HEK293 (cell line): ENCODE results near the gene ARPC4.

Experiments used
- GLI2 ChIP-seq: fragments of 450-650 bp; formaldehyde crosslinking; IDR thresholded peaks from 2 replicates; pipeline ENCODE4; 2017; ENCODE audit warnings: missing biosample characterization, missing genetic modification characterization, low read depth, borderline replicate concordance
- GLIS1 ChIP-seq: fragments of 450-650 bp; formaldehyde crosslinking; IDR thresholded peaks from 2 replicates; pipeline ENCODE4 v1.5.1; 2016; ENCODE audit warnings: missing biosample characterization, missing genetic modification characterization
- HOXC10 ChIP-seq: sonication (generic); formaldehyde crosslinking; IDR thresholded peaks from 2 replicates; pipeline ENCODE4 v1.8.1; 2023; ENCODE audit warnings: mild to moderate bottlenecking, missing genetic modification reagents
- HOXD13 ChIP-seq: sonication (generic); formaldehyde crosslinking; IDR thresholded peaks from 2 replicates; pipeline ENCODE4 v1.8.0; 2022; ENCODE audit warnings: missing genetic modification reagents, borderline replicate concordance
- KLF16 ChIP-seq: fragments of 450-650 bp; formaldehyde crosslinking; IDR thresholded peaks from 2 replicates; pipeline ENCODE4 v1.5.1; 2017; ENCODE audit warnings: missing biosample characterization, missing genetic modification characterization
- OVOL3 ChIP-seq: fragments of 450-650 bp; formaldehyde crosslinking; IDR thresholded peaks from 2 replicates; pipeline ENCODE4 v1.5.1; 2016; ENCODE audit warnings: missing biosample characterization, missing genetic modification characterization
- SCRT2 ChIP-seq: fragments of 450-650 bp; formaldehyde crosslinking; IDR thresholded peaks from 2 replicates; pipeline ENCODE4 v1.5.1; 2016; ENCODE audit warnings: missing biosample characterization, missing genetic modification characterization
- WT1 ChIP-seq: fragments of 450-650 bp; formaldehyde crosslinking; IDR thresholded peaks from 2 replicates; pipeline ENCODE4 v1.5.1; 2016; ENCODE audit warnings: missing biosample characterization, missing genetic modification characterization
- YY2 ChIP-seq: fragments of 450-650 bp; formaldehyde crosslinking; IDR thresholded peaks from 2 replicates; pipeline ENCODE4 v1.5.1; 2016; ENCODE audit warnings: missing biosample characterization, missing genetic modification characterization
- ZBTB20 ChIP-seq: fragments of 450-650 bp; formaldehyde crosslinking; IDR thresholded peaks from 2 replicates; pipeline ENCODE4 v1.5.1; 2016; ENCODE audit warnings: missing biosample characterization, missing genetic modification characterization
- ZNF146 ChIP-seq: fragments of 450-650 bp; formaldehyde crosslinking; IDR thresholded peaks from 2 replicates; pipeline ENCODE4 v1.5.1; 2016; ENCODE audit warnings: missing biosample characterization, missing genetic modification characterization
- ZNF19 ChIP-seq: fragments of 450-650 bp; formaldehyde crosslinking; IDR thresholded peaks from 2 replicates; pipeline ENCODE4; 2016; ENCODE audit warnings: missing biosample characterization, missing genetic modification characterization, low read depth
- ZNF223 ChIP-seq: fragments of 450-650 bp; formaldehyde crosslinking; IDR thresholded peaks from 2 replicates; pipeline ENCODE4 v1.5.1; 2016; ENCODE audit warnings: missing biosample characterization, missing genetic modification characterization
- ZNF24 ChIP-seq: fragments of 450-650 bp; formaldehyde crosslinking; IDR thresholded peaks from 2 replicates; pipeline ENCODE4 v1.5.1; 2016; ENCODE audit warnings: missing biosample characterization, missing genetic modification characterization
- ZNF335 ChIP-seq: fragments of 450-650 bp; formaldehyde crosslinking; conservative IDR thresholded peaks from 2 replicates; pipeline ENCODE4 v1.5.1; 2016; ENCODE audit warnings: missing biosample characterization, missing genetic modification characterization
- ZNF37A ChIP-seq: fragments of 450-650 bp; IDR thresholded peaks from 2 replicates; pipeline ENCODE4 v1.5.1; 2018; ENCODE audit warnings: missing biosample characterization, missing genetic modification characterization
- ZNF394 ChIP-seq: fragments of 450-650 bp; formaldehyde crosslinking; IDR thresholded peaks from 2 replicates; pipeline ENCODE4 v1.5.1; 2016; ENCODE audit warnings: missing biosample characterization, missing genetic modification characterization, mild to moderate bottlenecking, moderate library complexity, borderline replicate concordance
- ZNF433 ChIP-seq: fragments of 450-650 bp; formaldehyde crosslinking; IDR thresholded peaks from 2 replicates; pipeline ENCODE4 v1.5.1; 2016; ENCODE audit warnings: missing biosample characterization, missing genetic modification characterization, low read depth
- ZNF544 ChIP-seq: fragments of 450-650 bp; formaldehyde crosslinking; IDR thresholded peaks from 2 replicates; pipeline ENCODE4 v1.5.0; 2017; ENCODE audit warnings: missing biosample characterization, missing genetic modification characterization
- ZNF677 ChIP-seq: fragments of 450-650 bp; IDR thresholded peaks from 2 replicates; pipeline ENCODE4 v1.5.0; 2018; ENCODE audit warnings: missing biosample characterization, mild to moderate bottlenecking, missing genetic modification characterization, moderate library complexity
- TF ChIP-seq, protein P1 (sequence below): fragments of 450-650 bp; formaldehyde crosslinking; conservative IDR thresholded peaks from 2 replicates; pipeline ENCODE4 v1.5.1; 2016; ENCODE audit warnings: low read depth, missing biosample characterization, missing genetic modification characterization
- TF ChIP-seq, protein P2 (sequence below): fragments of 450-650 bp; formaldehyde crosslinking; IDR thresholded peaks from 2 replicates; pipeline ENCODE4 v1.5.1; 2016; ENCODE audit warnings: missing biosample characterization, missing genetic modification characterization
- TF ChIP-seq, protein P3 (sequence below): fragments of 450-650 bp; formaldehyde crosslinking; IDR thresholded peaks from 2 replicates; pipeline ENCODE4 v1.5.1; 2016; ENCODE audit warnings: missing biosample characterization, missing genetic modification characterization
- TF ChIP-seq, protein P4 (sequence below): fragments of 450-650 bp; formaldehyde crosslinking; optimal IDR thresholded peaks from 2 replicates; pipeline ENCODE3; 2016; ENCODE audit warnings: missing biosample characterization, mild to moderate bottlenecking, missing genetic modification characterization
- TF ChIP-seq, protein P5 (sequence below): fragments of 450-650 bp; formaldehyde crosslinking; IDR thresholded peaks from 2 replicates; pipeline ENCODE4 v1.5.1; 2016; ENCODE audit warnings: missing biosample characterization, missing genetic modification characterization
- TF ChIP-seq, protein P6 (sequence below): fragments of 450-650 bp; formaldehyde crosslinking; IDR thresholded peaks from 2 replicates; pipeline ENCODE4 v1.5.1; 2016; ENCODE audit warnings: missing biosample characterization, missing genetic modification characterization
- TF ChIP-seq, protein P7 (sequence below): fragments of 450-650 bp; formaldehyde crosslinking; IDR thresholded peaks from 2 replicates; pipeline ENCODE4 v1.5.1; 2017; ENCODE audit warnings: missing biosample characterization, missing genetic modification characterization

Gene ARPC4

DNA sequence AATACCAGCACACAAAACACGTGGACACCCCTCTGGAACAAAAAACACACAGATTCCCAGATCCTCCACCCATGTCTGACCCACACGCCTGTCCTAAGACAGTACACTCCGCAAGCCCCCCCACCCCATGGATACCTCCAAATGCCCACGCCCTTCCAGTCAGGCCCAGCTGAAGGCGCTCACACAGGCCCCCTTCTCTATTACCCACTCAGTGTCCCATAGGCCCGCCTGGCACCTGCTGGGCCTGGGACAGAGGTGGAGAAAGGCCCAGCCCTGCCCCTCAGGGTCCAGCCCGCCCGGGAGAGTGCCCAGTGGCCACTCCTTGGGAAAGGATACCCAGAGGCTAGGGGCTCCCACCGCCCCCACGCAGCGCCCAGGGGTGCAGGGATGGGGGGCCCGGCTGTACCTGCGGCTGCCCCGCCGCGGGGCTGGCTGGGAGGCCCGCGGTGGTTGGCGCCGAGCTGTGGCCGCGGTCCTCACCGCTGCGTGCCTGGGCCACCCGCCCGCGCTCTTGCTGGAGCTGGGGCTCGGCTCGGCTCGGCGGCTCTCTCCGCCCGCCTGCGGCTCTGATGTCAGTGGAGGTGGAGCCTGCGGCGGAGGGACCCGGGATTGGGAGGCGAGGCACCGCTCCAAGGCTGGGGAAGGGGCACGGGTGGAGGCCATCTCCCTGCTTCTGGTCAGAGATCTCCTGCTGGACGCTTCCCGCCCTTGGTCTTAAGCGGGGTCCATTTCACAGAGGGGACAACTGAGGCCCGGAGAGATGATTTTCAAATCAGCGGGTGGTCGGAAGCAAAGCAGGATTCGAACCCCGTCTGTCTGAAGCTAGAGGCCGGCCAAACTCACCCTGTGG is 23.2 kb upstream of the ARPC4 start, which contains the start of gene CAMK1 (continued):
- TF ChIP-seq ZNF24 (tag by site-specific recombination) (no peak), HOXC10 (CRISPR knock-in tag) (no peak), YY2 (no peak), HOXD13 (CRISPR knock-in tag) (no peak), ZNF433 (tag by site-specific recombination) (no peak), GLIS1 (peak; percentile 34; the same call in 1 of the 2 replicates), ZNF394 (no peak), ZNF223 (tag by site-specific recombination) (peak; percentile 91), ZNF544 (tag by site-specific recombination) (no peak), WT1 (tag by site-specific recombination) (no peak), ZNF37A (no peak), ZNF677 (no peak), OVOL3 (tag by site-specific recombination) (no peak), GLI2 (tag by site-specific recombination) (no peak), SCRT2 (tag by site-specific recombination) (no peak), ZNF335 (tag by site-specific recombination) (peak; percentile 94), ZBTB20 (tag by site-specific recombination) (peak; percentile 92), ZNF19 (tag by site-specific recombination) (no peak), KLF16 (no peak), ZNF146 (tag by site-specific recombination) (no peak)
- TF ChIP-seq, protein P1, sequence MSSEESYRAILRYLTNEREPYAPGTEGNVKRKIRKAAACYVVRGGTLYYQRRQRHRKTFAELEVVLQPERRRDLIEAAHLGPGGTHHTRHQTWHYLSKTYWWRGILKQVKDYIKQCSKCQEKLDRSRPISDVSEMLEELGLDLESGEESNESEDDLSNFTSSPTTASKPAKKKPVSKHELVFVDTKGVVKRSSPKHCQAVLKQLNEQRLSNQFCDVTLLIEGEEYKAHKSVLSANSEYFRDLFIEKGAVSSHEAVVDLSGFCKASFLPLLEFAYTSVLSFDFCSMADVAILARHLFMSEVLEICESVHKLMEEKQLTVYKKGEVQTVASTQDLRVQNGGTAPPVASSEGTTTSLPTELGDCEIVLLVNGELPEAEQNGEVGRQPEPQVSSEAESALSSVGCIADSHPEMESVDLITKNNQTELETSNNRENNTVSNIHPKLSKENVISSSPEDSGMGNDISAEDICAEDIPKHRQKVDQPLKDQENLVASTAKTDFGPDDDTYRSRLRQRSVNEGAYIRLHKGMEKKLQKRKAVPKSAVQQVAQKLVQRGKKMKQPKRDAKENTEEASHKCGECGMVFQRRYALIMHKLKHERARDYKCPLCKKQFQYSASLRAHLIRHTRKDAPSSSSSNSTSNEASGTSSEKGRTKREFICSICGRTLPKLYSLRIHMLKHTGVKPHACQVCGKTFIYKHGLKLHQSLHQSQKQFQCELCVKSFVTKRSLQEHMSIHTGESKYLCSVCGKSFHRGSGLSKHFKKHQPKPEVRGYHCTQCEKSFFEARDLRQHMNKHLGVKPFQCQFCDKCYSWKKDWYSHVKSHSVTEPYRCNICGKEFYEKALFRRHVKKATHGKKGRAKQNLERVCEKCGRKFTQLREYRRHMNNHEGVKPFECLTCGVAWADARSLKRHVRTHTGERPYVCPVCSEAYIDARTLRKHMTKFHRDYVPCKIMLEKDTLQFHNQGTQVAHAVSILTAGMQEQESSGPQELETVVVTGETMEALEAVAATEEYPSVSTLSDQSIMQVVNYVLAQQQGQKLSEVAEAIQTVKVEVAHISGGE (tag by site-specific recombination), result no peak
- TF ChIP-seq, protein P2, sequence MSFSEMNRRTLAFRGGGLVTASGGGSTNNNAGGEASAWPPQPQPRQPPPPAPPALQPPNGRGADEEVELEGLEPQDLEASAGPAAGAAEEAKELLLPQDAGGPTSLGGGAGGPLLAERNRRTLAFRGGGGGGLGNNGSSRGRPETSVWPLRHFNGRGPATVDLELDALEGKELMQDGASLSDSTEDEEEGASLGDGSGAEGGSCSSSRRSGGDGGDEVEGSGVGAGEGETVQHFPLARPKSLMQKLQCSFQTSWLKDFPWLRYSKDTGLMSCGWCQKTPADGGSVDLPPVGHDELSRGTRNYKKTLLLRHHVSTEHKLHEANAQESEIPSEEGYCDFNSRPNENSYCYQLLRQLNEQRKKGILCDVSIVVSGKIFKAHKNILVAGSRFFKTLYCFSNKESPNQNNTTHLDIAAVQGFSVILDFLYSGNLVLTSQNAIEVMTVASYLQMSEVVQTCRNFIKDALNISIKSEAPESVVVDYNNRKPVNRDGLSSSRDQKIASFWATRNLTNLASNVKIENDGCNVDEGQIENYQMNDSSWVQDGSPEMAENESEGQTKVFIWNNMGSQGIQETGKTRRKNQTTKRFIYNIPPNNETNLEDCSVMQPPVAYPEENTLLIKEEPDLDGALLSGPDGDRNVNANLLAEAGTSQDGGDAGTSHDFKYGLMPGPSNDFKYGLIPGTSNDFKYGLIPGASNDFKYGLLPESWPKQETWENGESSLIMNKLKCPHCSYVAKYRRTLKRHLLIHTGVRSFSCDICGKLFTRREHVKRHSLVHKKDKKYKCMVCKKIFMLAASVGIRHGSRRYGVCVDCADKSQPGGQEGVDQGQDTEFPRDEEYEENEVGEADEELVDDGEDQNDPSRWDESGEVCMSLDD (tag by site-specific recombination), result no peak; the same call in 1 of the 2 replicates
- TF ChIP-seq, protein P3, sequence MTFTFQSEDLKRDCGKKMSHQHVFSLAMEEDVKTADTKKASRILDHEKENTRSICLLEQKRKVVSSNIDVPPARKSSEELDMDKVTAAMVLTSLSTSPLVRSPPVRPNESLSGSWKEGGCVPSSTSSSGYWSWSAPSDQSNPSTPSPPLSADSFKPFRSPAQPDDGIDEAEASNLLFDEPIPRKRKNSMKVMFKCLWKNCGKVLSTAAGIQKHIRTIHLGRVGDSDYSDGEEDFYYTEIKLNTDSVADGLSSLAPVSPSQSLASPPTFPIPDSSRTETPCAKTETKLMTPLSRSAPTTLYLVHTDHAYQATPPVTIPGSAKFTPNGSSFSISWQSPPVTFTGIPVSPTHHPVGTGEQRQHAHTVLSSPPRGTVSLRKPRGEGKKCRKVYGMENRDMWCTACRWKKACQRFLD (tag by site-specific recombination), result no peak
- TF ChIP-seq, protein P4, sequence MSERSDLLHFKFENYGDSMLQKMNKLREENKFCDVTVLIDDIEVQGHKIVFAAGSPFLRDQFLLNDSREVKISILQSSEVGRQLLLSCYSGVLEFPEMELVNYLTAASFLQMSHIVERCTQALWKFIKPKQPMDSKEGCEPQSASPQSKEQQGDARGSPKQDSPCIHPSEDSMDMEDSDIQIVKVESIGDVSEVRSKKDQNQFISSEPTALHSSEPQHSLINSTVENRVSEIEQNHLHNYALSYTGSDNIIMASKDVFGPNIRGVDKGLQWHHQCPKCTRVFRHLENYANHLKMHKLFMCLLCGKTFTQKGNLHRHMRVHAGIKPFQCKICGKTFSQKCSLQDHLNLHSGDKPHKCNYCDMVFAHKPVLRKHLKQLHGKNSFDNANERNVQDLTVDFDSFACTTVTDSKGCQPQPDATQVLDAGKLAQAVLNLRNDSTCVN (tag by site-specific recombination), result peak; percentile 56
- TF ChIP-seq, protein P5, sequence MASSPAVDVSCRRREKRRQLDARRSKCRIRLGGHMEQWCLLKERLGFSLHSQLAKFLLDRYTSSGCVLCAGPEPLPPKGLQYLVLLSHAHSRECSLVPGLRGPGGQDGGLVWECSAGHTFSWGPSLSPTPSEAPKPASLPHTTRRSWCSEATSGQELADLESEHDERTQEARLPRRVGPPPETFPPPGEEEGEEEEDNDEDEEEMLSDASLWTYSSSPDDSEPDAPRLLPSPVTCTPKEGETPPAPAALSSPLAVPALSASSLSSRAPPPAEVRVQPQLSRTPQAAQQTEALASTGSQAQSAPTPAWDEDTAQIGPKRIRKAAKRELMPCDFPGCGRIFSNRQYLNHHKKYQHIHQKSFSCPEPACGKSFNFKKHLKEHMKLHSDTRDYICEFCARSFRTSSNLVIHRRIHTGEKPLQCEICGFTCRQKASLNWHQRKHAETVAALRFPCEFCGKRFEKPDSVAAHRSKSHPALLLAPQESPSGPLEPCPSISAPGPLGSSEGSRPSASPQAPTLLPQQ (tag by site-specific recombination), result peak; percentile 4; the same call in 1 of the 2 replicates
- TF ChIP-seq, protein P6, sequence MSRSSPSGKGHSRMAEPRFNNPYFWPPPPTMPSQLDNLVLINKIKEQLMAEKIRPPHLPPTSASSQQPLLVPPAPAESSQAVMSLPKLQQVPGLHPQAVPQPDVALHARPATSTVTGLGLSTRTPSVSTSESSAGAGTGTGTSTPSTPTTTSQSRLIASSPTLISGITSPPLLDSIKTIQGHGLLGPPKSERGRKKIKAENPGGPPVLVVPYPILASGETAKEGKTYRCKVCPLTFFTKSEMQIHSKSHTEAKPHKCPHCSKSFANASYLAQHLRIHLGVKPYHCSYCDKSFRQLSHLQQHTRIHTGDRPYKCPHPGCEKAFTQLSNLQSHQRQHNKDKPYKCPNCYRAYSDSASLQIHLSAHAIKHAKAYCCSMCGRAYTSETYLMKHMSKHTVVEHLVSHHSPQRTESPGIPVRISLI (tag by site-specific recombination), result no peak
- TF ChIP-seq, protein P7, sequence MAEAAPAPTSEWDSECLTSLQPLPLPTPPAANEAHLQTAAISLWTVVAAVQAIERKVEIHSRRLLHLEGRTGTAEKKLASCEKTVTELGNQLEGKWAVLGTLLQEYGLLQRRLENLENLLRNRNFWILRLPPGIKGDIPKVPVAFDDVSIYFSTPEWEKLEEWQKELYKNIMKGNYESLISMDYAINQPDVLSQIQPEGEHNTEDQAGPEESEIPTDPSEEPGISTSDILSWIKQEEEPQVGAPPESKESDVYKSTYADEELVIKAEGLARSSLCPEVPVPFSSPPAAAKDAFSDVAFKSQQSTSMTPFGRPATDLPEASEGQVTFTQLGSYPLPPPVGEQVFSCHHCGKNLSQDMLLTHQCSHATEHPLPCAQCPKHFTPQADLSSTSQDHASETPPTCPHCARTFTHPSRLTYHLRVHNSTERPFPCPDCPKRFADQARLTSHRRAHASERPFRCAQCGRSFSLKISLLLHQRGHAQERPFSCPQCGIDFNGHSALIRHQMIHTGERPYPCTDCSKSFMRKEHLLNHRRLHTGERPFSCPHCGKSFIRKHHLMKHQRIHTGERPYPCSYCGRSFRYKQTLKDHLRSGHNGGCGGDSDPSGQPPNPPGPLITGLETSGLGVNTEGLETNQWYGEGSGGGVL (tag by site-specific recombination), result no peak
